Cerebellar nuclear complex (tissue), 1 donor: ENCODE data around the gene NRSN1.
"Not testable (repeated sequence)": the region's sequence is repeated elsewhere in the genome, so short reads cannot be mapped to it uniquely, and the experiment has no call there.

Experiments used
- DNase-seq, 2 experiments: peaks; one replicate each; lab custom pipeline; 2025; lab: John Stamatoyannopoulos, UW

Gene NRSN1

DNA sequence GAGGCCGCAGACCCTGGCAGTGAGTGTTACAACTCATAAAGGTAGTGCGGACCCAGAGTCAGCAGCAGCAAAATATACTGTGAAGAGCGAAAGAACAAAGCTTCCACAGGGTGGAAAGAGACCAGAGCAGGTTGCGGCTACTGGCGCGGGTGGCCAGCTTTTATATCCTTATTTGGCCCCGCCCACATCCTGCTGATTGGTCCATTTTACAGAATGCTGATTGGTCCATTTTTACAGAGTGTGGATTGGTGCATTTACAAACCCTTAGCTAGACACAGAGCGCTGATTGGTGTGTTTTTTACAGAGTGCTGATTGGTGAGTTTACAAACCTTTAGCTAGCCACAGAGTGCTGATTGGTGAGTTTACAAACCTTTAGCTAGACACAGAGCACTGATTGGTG lies 16.7 kb downstream of the NRSN1 start:
- DNase-seq = not testable (repeated sequence)

GRCh38 chr6:24145690-24146131 lies 19.7 kb downstream of the NRSN1 start:
- DNase-seq = no peak

DNA sequence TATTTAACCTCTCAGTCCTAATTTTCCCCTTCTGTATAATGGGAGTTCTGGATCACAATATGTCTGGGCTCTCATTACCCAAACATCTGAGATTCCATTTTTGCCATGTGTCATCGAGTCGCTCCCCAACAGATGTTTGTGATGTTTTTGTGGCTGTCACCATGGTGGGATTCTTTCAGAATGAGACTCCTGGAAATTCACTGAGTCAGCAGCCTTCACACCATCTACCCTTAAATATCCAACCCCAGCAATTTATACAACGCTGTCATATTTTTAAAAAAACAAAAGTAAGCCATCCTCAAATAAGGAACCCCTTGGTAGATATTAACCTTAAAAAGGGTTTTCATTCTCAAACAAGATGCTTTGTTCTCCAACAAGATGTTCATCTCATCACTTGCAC lies 20.9 kb downstream of the NRSN1 start:
- no peak for DNase-seq

DNA sequence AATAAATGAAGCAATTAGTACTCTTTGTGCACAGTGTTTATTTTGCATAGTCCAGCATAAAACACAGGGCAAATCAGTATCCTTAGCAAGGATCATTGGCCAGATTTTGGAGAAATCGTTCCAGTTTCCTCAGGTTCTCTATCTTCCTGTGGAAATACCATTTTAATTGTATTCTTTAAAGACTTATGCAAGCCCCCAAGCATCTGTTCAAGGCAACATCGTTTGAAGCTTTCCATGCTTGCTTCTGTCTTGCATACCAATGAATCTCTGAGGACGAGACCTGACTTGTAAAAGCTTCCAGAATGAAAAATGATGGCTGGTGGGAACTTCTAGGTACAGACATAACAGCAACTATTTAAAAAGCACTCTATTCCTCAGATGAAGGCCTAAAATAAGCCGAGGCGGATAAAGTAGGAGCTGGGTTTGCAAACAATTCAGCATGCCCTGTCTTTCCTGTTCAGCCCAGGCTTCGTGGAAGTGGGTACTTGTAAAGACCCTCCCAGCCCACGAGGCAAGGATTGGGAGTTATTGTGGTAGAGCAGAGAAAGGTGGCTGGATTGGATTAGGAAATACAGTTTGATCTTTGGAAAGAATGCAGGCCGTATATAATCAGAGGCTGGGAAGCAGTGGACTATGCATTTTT lies 21.6 kb downstream of the NRSN1 start:
- no peak for DNase-seq

DNA sequence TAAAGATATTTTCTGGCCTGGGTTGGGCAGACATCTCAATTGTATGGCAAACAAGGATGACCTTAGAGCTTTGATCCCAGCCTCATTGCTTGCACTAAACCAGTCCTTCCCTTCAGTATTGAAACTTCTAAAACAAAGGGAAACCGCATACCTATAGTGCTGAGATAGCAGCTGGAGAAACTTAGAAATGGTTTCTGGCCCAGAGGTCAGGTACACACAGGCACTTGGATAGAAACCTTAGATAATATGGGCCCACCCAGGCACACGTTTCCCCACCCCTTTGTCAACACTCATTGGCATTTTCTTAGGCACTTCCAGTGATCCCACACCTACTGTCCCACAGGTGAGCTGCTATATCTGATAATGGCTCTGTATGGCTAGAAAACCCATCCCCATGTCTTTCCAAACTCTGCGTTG lies 22.1 kb downstream of the NRSN1 start:
- DNase-seq = no peak

GRCh38 chr6:24148684-24149083 lies 22.7 kb downstream of the NRSN1 start:
- no peak for DNase-seq

DNA sequence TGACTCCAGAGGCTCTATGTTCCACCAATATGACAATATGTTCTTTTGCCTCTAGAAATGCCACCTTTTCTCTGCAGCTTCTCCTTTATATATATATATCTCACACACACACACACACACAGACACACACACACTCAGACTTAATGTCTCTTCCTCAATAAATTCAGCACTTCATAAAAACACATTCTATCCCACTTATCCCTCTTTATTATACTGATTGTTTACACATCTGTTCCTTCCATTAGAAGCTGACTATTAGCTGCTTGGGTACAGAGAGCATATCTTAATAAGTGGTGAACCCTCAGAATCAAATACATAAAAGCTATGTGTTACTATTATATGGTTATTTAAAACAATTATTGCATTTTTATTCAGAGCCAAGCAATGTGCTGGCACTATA lies 23.3 kb downstream of the NRSN1 start:
- no peak for DNase-seq

GRCh38 chr6:24149836-24150235 lies 23.8 kb downstream of the NRSN1 start:
- no peak for DNase-seq

DNA sequence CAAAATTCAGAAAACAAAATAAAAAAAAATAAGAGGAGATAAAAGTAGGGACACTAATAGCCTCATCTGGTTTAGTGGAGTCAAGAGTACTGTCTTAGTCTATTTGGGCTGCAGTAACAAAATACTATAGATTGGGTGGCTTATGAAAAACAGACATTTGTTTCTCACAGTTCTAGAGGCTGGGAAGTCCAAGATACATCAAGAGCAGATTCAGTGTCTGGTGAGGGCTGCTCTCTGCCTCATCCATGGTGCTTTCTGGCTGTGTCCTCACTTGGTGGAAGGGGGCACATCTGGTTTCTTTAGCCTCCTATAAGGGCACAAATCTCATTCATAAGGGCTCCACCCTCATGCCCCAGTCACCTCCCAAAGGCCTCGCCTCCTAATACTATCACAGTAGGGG lies 26.0 kb downstream of the NRSN1 start:
- no peak for DNase-seq

DNA sequence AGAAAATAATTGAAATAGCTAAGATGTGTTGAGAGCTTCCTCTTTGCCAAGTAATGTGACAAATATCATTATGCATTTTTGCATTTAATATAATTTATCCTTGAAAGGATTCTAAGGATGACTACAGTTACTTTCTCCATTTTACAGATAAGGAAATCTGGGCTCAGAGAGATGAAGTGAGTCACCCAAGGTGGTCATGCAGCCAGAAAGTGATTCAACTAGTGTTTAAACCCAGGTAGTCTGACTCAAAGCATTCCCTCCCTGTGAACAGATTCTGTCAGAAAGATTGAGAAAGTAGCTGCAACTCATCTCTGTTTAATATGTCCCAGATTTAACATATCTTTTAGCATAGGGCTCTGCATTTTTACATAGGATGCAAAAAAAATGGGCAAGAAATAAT lies 28.1 kb downstream of the NRSN1 start:
- DNase-seq = no peak

- no peak for DNase-seq
These were observed 31.9 kb downstream of the NRSN1 start for GRCh38 chr6:24157886-24158285.

- no peak for DNase-seq
These were observed 57.6 kb downstream of the NRSN1 start for GRCh38 chr6:24183584-24183983.

DNA sequence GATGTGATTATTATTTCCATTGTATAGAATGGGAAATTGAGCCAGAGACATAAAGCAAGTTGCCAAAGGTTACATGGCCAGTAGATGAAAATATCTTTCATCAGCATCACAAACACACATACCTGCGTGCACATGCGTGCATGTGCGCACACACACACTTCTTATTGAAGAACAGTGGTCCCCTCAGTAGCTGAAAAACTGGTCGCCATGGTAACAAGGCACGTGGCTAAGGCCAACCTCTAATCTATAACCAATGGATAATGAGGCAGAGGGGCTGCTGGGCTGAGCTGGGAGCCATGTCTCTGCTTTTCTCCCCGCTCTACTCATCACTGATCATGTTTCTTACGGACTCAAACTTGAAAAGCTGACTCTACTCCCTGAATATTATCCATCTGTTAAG lies 60.3 kb downstream of the NRSN1 start:
- DNase-seq = no peak

GRCh38 chr6:24187965-24188577 lies 62.1 kb downstream of the NRSN1 start:
- DNase-seq = no peak

DNA sequence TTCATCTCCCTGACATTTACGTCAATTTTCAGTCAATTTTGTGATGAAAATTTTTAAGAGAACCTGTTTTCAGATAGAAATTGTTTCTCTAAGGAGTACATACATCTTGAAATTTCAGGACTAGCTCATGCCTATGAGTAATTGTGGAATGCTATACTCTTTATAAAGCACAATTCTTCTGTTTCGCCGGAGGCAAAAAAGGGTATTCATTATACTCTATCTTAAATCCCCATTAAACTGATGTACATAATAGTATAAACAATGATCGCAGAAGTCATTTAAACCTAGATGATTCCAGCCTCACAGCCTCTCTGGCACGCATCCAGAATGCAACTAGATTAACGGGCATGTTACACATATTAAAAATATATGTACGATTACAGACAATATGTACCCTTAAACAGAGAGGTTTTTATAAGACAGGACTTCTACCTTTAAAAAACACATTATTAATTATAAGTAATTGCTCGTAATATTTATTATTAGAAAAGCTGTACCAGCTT lies 62.6 kb downstream of the NRSN1 start:
- DNase-seq = no peak

GRCh38 chr6:24191346-24191745 lies 65.3 kb downstream of the NRSN1 start:
- DNase-seq = no peak

DNA sequence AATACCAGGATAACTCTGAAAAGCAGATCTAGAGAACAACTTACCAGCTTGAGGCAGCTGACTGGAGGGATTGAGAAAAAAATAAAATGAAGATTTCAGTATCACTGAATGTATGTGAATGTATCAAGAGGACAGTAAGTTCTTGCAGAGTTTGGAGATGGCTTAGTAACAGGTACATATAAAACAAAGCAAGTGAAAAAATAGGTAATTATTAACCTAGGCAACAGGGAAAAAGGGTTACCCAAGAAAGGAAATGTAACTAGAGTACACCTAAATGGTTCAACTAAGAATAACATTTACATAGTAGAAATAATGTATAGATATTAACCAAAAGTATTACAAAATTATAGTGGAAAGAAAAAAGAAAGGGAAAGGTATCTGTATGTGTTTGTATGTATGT lies 67.3 kb downstream of the NRSN1 start:
- DNase-seq = no peak

DNA sequence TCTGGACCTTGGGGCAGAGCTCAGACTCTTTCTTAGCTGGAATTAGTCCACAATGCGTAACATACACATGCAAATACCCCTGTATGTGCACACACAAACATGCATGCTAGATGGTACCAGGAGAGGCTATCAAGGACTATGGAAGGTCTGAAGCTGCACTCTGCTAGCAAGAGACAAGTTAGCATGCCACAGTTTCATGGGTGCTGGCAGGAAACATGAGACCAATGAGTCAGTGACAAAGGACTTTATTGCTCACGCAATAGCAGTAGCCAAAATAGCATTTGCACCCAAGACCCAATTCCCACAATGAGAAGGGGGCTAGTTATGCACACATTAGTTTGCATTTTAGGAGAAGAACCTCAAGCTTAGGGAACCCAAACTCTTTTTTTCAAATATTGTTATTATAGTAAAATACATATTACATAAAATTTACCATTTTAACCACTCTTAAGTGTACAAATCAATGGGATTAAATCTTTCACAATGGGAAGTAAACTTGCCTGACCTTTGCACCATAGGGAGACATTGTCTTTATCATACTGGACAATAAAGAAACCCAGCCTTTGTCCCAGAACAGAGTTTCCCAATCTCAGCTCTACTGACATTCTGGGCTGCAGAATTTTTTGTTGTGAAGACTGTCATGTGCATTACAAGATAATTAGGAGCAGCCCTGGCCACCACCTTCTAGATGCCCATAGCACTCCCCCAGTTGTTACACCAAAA lies 69.1 kb downstream of the NRSN1 start:
- DNase-seq = no peak

- DNase-seq = no peak
These were observed 70.0 kb downstream of the NRSN1 start for GRCh38 chr6:24195836-24196597.
